Erythroblast (primary cell): ENCODE data around the gene PRKCD.

Experiments used
- GATA1 ChIP-seq: IDR thresholded peaks from 2 replicates; pipeline ENCODE4 v1.6.1; 2011; ENCODE audit warnings: low read depth, mild to moderate bottlenecking, control low read depth, low read length, moderate library complexity
- POLR2A ChIP-seq: IDR thresholded peaks from 2 replicates; pipeline ENCODE4 v1.6.1; 2011; ENCODE audit warnings: mild to moderate bottlenecking, low read length

DNA sequence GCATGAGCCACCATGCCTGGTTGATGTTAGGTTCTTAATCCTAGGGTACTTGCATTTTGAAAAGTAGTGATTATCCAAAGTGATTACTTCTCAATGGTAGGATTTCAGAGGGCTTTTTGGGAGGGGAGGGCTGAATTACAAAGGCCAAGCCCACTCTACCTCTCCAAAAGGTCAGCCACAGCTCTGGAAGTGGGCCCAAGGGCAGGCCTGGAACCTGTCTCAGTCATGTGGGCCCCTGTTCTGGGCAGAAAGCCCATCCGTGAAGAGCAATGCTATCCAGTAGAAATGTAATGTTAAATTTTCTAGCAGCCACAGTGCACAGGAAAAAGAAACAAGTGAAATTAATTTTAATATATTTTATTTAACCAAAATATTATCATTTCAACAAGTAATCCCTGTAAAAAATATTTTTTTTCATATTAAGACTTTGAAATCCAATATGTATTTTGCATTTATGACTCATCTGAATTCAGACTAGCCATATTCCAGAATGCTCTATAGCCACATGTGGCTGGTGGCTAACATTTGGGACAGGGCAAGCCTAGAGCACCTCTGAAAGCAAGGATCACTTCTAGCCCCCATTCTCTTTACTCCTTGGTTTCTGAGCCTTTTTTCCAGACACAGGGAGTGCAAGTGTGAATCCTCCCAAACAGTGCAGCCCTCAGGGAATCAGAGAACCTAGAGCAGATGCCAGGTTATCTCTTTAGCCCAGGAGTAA lies 47.6 kb upstream of the PRKCD start:
- TF ChIP-seq POLR2A, result no peak
- TF ChIP-seq GATA1, result no peak
